H1 (cell line): ENCODE results near the gene DIO3. TPM values are rescaled to one million over a fixed set of nuclear protein-coding genes. Genes with fewer than 3 reads are reported as not detected.

Experiments used
- CTCF ChIA-PET: fragments of 300-600 bp; sonication (Branson Sonifier 250); formaldehyde crosslinking; loops from one replicate; lab custom pipeline; 2021; ENCODE audit not compliant: partially characterized antibody; lab: Charles Lee
- POLR2A ChIA-PET: fragments of 300-600 bp; sonication (Branson Sonifier 250); formaldehyde crosslinking; loops from one replicate; lab custom pipeline; 2021; ENCODE audit warnings: inconsistent platforms; ENCODE audit not compliant: partially characterized antibody; lab: Charles Lee
- DNase-seq, 2 experiments: peaks; one replicate each; pipeline versions ENCODE4 v3.0.0 to v3.0.0-alpha.2; 2010 to 2022; ENCODE audit warnings: low spot score in 2 of 2, low read depth in 1 of 2, mixed read lengths in 1 of 2
- FAIRE-seq: peaks from 2 replicates; lab custom pipeline; 2011; peaks lifted over from hg19 to GRCh38; lab: Jason Lieb, UNC
- H2AFZ ChIP-seq: 2 replicates; pipeline ENCODE4 v1.8.1; 2012; ENCODE audit warnings: low read length, inconsistent platforms
- H2AK5ac ChIP-seq: 2 replicates; pipeline ENCODE4 v1.6.1; 2013; ENCODE audit warnings: low read depth, low read length
- H2BK120ac ChIP-seq: replicated peaks from 2 replicates; pipeline ENCODE3; 2013; ENCODE audit warnings: low read depth, low read length, inconsistent platforms
- H2BK12ac ChIP-seq: 2 replicates; pipeline ENCODE4 v1.6.1; 2013; ENCODE audit warnings: low read depth, low read length
- H2BK15ac ChIP-seq: 2 replicates; pipeline ENCODE4 v1.6.1; 2013; ENCODE audit warnings: low read length
- H2BK20ac ChIP-seq: 2 replicates; pipeline ENCODE4 v1.6.1; 2013; ENCODE audit warnings: low read length
- H2BK5ac ChIP-seq: 2 replicates; pipeline ENCODE4 v1.6.1; 2013; ENCODE audit warnings: low read depth, low read length
- H3K14ac ChIP-seq: 2 replicates; pipeline ENCODE4 v1.6.1; 2013; ENCODE audit warnings: inconsistent platforms; ENCODE audit not compliant: insufficient read length
- H3K18ac ChIP-seq: 2 replicates; pipeline ENCODE4 v1.6.1; 2013; ENCODE audit warnings: low read length; ENCODE audit errors: extremely low read depth
- H3K23ac ChIP-seq: 2 replicates; pipeline ENCODE4 v1.6.1; 2013; ENCODE audit warnings: inconsistent platforms; ENCODE audit not compliant: insufficient read length
- H3K23me2 ChIP-seq: 2 replicates; pipeline ENCODE4 v1.6.1; 2013; ENCODE audit warnings: low read depth, low read length
- H3K27ac ChIP-seq: 2 replicates; pipeline ENCODE4 v1.6.1; 2011; ENCODE audit warnings: low read depth, low read length, inconsistent platforms
- H3K27me3 ChIP-seq, 4 experiments: replicated peaks in 1 of 4; 1 replicate in 1 of 4; 2 replicates in 3 of 4; pipeline versions ENCODE4 v1.6.1 to v1.8.1; 2011 to 2013; ENCODE audit warnings: low read length in 3 of 4, mild to moderate bottlenecking in 3 of 4, inconsistent platforms in 2 of 4, mixed read lengths in 2 of 4, moderate library complexity in 1 of 4; ENCODE audit not compliant: control insufficient read depth in 3 of 4, insufficient read depth in 3 of 4; ENCODE audit errors: extremely low read depth in 1 of 4
- H3K36me3 ChIP-seq, 4 experiments: 2 replicates each; pipeline versions ENCODE4 v1.6.1 to v1.8.1; 2011 to 2013; ENCODE audit warnings: mild to moderate bottlenecking in 4 of 4, low read length in 3 of 4, moderate library complexity in 2 of 4, control low read depth in 1 of 4, inconsistent platforms in 1 of 4; ENCODE audit not compliant: insufficient read depth in 4 of 4, control insufficient read depth in 2 of 4
- H3K4ac ChIP-seq: replicated peaks from 2 replicates; pipeline ENCODE3; 2013; ENCODE audit warnings: low read length, low read depth, mixed read lengths, inconsistent platforms; ENCODE audit not compliant: insufficient read length
- H3K4me1 ChIP-seq, 4 experiments: replicated peaks in 1 of 4; 1 replicate in 1 of 4; 2 replicates in 3 of 4; pipeline versions ENCODE4 v1.6.1 to v1.8.1; 2011 to 2013; ENCODE audit warnings: low read length in 3 of 4, inconsistent platforms in 2 of 4, mixed read lengths in 1 of 4; ENCODE audit not compliant: insufficient read depth in 4 of 4, control insufficient read depth in 3 of 4
- H3K4me2 ChIP-seq, 2 experiments: 2 replicates each; pipeline versions ENCODE4 v1.6.1 to v1.8.1; 2011 to 2013; ENCODE audit warnings: low read depth in 2 of 2, low read length in 2 of 2, control low read depth in 1 of 2, inconsistent platforms in 1 of 2, mild to moderate bottlenecking in 1 of 2; ENCODE audit not compliant: insufficient read depth in 1 of 2
- H3K4me3 ChIP-seq, 4 experiments: fragments of 200-600, 300-600 bp in 1 of 4; sonication (generic), shearing (Covaris generic), sonication (Bioruptor Twin) in 1 of 4; 2 replicates each; pipeline versions ENCODE4 v1.5.1 to v1.8.1; 2011 to 2016; ENCODE audit warnings: low read length in 4 of 4, low read depth in 3 of 4, control low read depth in 2 of 4, inconsistent platforms in 2 of 4, mild to moderate bottlenecking in 2 of 4, mixed read lengths in 1 of 4, moderate library complexity in 1 of 4; ENCODE audit not compliant: insufficient read depth in 2 of 4; ENCODE audit errors: extremely low read depth in 1 of 4
- H3K56ac ChIP-seq: replicated peaks from 2 replicates; pipeline ENCODE3; 2013; ENCODE audit warnings: low read depth, mild to moderate bottlenecking, mixed read lengths, low read length, inconsistent platforms; ENCODE audit not compliant: insufficient read length
- H3K79me1 ChIP-seq: 2 replicates; pipeline ENCODE4 v1.6.1; 2013; ENCODE audit warnings: low read depth, low read length, control low read depth
- H3K79me2 ChIP-seq, 2 experiments: 2 replicates each; pipeline versions ENCODE4 v1.6.1 to v1.8.1; 2012 to 2013; ENCODE audit warnings: low read length in 2 of 2, mild to moderate bottlenecking in 2 of 2, inconsistent platforms in 1 of 2; ENCODE audit not compliant: insufficient read depth in 2 of 2, control insufficient read depth in 1 of 2
- H3K9ac ChIP-seq, 4 experiments: replicated peaks in 1 of 4; 1 replicate in 1 of 4; 2 replicates in 3 of 4; pipeline versions ENCODE4 v1.6.1 to v1.8.1; 2011 to 2013; ENCODE audit warnings: low read depth in 3 of 4, low read length in 3 of 4, control low read depth in 2 of 4, mild to moderate bottlenecking in 2 of 4, moderate library complexity in 2 of 4, inconsistent platforms in 1 of 4; ENCODE audit errors: extremely low read depth in 1 of 4
- H3K9me3 ChIP-seq, 2 experiments: 2 replicates each; pipeline versions ENCODE4 v1.6.1 to v1.8.1; 2012 to 2013; ENCODE audit warnings: mild to moderate bottlenecking in 2 of 2, moderate library complexity in 2 of 2, control low read depth in 1 of 2, inconsistent platforms in 1 of 2, low read depth in 1 of 2, low read length in 1 of 2, mixed read lengths in 1 of 2; ENCODE audit not compliant: insufficient read depth in 2 of 2
- H4K20me1 ChIP-seq, 2 experiments: replicated peaks in 1 of 2; 2 replicates each; pipeline versions ENCODE3 to v1.8.1; 2011 to 2013; ENCODE audit warnings: inconsistent platforms in 2 of 2, low read length in 2 of 2, mild to moderate bottlenecking in 1 of 2; ENCODE audit not compliant: insufficient read depth in 2 of 2, control insufficient read depth in 1 of 2
- H4K5ac ChIP-seq: 2 replicates; pipeline ENCODE4 v1.6.1; 2013; ENCODE audit warnings: low read length, low read depth, mixed read lengths, inconsistent platforms; ENCODE audit not compliant: insufficient read length
- H4K8ac ChIP-seq: 2 replicates; pipeline ENCODE4 v1.8.0; 2013; ENCODE audit warnings: mild to moderate bottlenecking, moderate library complexity, low read length, inconsistent platforms; ENCODE audit not compliant: insufficient read depth; ENCODE audit errors: extremely low read depth
- H4K91ac ChIP-seq: replicated peaks from 2 replicates; pipeline ENCODE3; 2013; ENCODE audit warnings: low read length, mixed read lengths, inconsistent platforms; ENCODE audit not compliant: insufficient read length
- ASH2L ChIP-seq: fragments of 200-600, 300-600 bp; sonication (generic); IDR thresholded peaks from one replicate; pipeline ENCODE4 v1.7.1; 2017; ENCODE audit warnings: low read length
- BRCA1 ChIP-seq: IDR thresholded peaks from 2 replicates; pipeline ENCODE4 v1.6.1; 2012; ENCODE audit warnings: low read depth, low read length, improper control_type of control experiment
- CBX5 ChIP-seq: fragments of 300-800, 300-1000 bp; sonication (generic); IDR thresholded peaks from 2 replicates; pipeline ENCODE4 v1.7.1; 2016; ENCODE audit warnings: antibody characterized with exemption, low read length, low read depth
- CREB1 ChIP-seq: IDR thresholded peaks from 2 replicates; pipeline ENCODE4 v1.6.1; 2012; ENCODE audit warnings: inconsistent platforms
- CTBP2 ChIP-seq: IDR thresholded peaks from 2 replicates; pipeline ENCODE4 v1.7.0; 2011; ENCODE audit warnings: borderline replicate concordance, mild to moderate bottlenecking, moderate library complexity, mixed read lengths, low read length; ENCODE audit not compliant: insufficient read depth, insufficient read length
- RFX5 ChIP-seq: IDR thresholded peaks from 2 replicates; pipeline ENCODE4 v1.6.1; 2011; ENCODE audit warnings: low read depth, low read length, improper control_type of control experiment, borderline replicate concordance
- SIRT6 ChIP-seq: IDR thresholded peaks from one replicate; pipeline ENCODE4 v1.7.1; 2012; ENCODE audit warnings: low read length, inconsistent platforms
- whole genome bisulfite sequencing, 2 experiments: shearing (Covaris generic) in 1 of 2; methylation state at CpG; one replicate each; pipeline versions ENCODE4 v1.1.6 to v1.1.7; 2013 to 2015; ENCODE audit warnings: low lambda C conversion rate in 2 of 2, mixed read lengths in 2 of 2, inconsistent platforms in 1 of 2, low coverage in 1 of 2, missing lambda C conversion rate in 1 of 2; ENCODE audit not compliant: insufficient replicate concordance in 2 of 2, insufficient coverage in 1 of 2, insufficient read length in 1 of 2; ENCODE audit errors: extremely low coverage in 1 of 2, missing lambda C conversion rate in 1 of 2; 5-methylcytosine and 5-hydroxymethylcytosine counted together
- polyA plus RNA-seq, 7 experiments: library from polyadenylated mRNA; depleted of rRNA in 3 of 7; stranded (reverse) in 5 of 7; unstranded in 2 of 7; fragments of >200 nt in 5 of 7; fragments of 200-250 nt in 2 of 7; gene quantifications; 1 replicate in 5 of 7; 2 replicates in 1 of 7; 4 replicates in 1 of 7; pipeline versions ENCODE4 v1.2.1 to v1.2.3, GENCODE V29; 2011 to 2013; ENCODE audit warnings: missing spikeins in 2 of 7, mixed read lengths in 2 of 7
- total RNA-seq: library from RNA; stranded (reverse); fragmentation: NEBNext Ultra II Directional; extraction: Animal tissue kit (Norgen Biotek cat#: 25700); gene quantifications from 2 replicates; pipeline ENCODE4 v1.2.1, GENCODE V29; 2021

The DIO3 gene
- total and polyA plus RNA-seq, 2 of the 8 experiments (the other 6 are each of a cell fraction or from before 2014, with no cell fraction given) = 0.17 to 0.19 TPM

- Histone ChIP-seq H2AK5ac (no peak overlapping the region), H3K79me2 (no peaks in the 10 kb centered on the region), H2BK5ac (no peak overlapping the region), H3K36me3 (no peaks in the 10 kb centered on the region), H2BK120ac (no peak overlapping the region), H4K91ac (no peak overlapping the region), H3K4ac (no peak overlapping the region), H3K9ac (no peak overlapping the region), H2BK12ac (no peak overlapping the region), H3K4me1 (peaks cover 0 to 3% (median 0%) of the 10 kb centered on the region in 4 experiments; a peak in 2 of 7 replicates), H3K23me2 (peaks cover 7% of the 10 kb centered on the region; the same call in 1 of the 2 replicates), H3K56ac (no peak overlapping the region), H2AFZ (no peak overlapping the region), H3K27ac (no peak overlapping the region), H3K79me1 (no peaks in the 10 kb centered on the region), H3K9me3 (no peaks in the 10 kb centered on the region), H2BK20ac (no peak overlapping the region), H4K8ac (0 out of 2 replicates have a peak overlapping the region, but pooled peaks have one; percentile 38), H4K20me1 (no peaks in the 10 kb centered on the region), H3K14ac (no peak overlapping the region), H3K18ac (no peak overlapping the region), H3K27me3 (no peaks in the 10 kb centered on the region), H3K4me3 (no peak overlapping the region), H3K4me2 (no peak overlapping the region), H3K23ac (no peak overlapping the region), H4K5ac (no peak overlapping the region), H2BK15ac (no peak overlapping the region)
- DNase-seq (no peak), FAIRE-seq (no peak)
- 91% methylated on average over 11 of the region's 11 CpGs; no CpG with 5 or more reads in 1 of the 2 experiments for WGBS, 2 experiments
- POLR2A ChIA-PET = no interaction called here
- CTCF ChIA-PET = interaction anchor here (0.7 to 1.3 kb wide), 7 partner anchors 15 to 645 kb away, joined by 3 to 6 read pairs (median 3); partner anchors contain the start of gene DIO3
- no peak for TF ChIP-seq CREB1
- TF ChIP-seq ASH2L = no peak
- no peak for TF ChIP-seq CTBP2
- no peak for TF ChIP-seq BRCA1
- TF ChIP-seq RFX5 = no peak
- no peak for TF ChIP-seq CBX5
- no peak for TF ChIP-seq SIRT6
Observed at GRCh38 chr14:101546706-101547105, 14.6 kb upstream of the DIO3 start.
